IMR-90 (cell line): Measurements from ENCODE around the gene CENPH. TPM values are rescaled to one million over a fixed set of nuclear protein-coding genes. Genes with fewer than 3 reads are reported as not detected.

Experiments
- ATAC-seq: fragments of 200-7000 bp; cut with Tn5 transposase; 2 replicates; pipeline ENCODE4 v1.9.1; 2020; ENCODE audit warnings: low read depth, mild to moderate bottlenecking, moderate library complexity
- BruUV-seq: library from RNA; stranded (reverse); fragments of 400-500 nt; replicated peaks from 2 replicates; lab custom pipeline; 2021; lab: Mats Ljungman, UMichigan
- CTCF ChIA-PET: fragments of 300-600 bp; formaldehyde crosslinking; extraction: SDS; loops from one replicate; lab custom pipeline; 2021; ENCODE audit warnings: antibody characterized with exemption; lab: Yijun Ruan, JAX
- POLR2A ChIA-PET: fragments of 300-600 bp; sonication (Branson Sonifier 250); formaldehyde crosslinking; loops from one replicate; lab custom pipeline; 2022; ENCODE audit warnings: antibody characterized with exemption; ENCODE audit not compliant: unreplicated experiment; lab: Charles Lee
- DNase-seq: peaks from one replicate; pipeline ENCODE4 v3.0.0; 2013
- H2AFZ ChIP-seq: replicated peaks from 2 replicates; pipeline ENCODE3; 2013; ENCODE audit warnings: low read length, mild to moderate bottlenecking; ENCODE audit not compliant: poor library complexity
- H2AK5ac ChIP-seq: 2 replicates; pipeline ENCODE4 v1.6.1; 2013; ENCODE audit warnings: low read depth, low read length, inconsistent platforms
- H2AK9ac ChIP-seq: replicated peaks from 2 replicates; pipeline ENCODE3; 2013; ENCODE audit warnings: mild to moderate bottlenecking, low read depth, low read length, moderate library complexity; ENCODE audit not compliant: poor library complexity
- H2BK120ac ChIP-seq: 2 replicates; pipeline ENCODE4 v1.6.1; 2013; ENCODE audit warnings: low read depth, low read length, inconsistent platforms
- H2BK15ac ChIP-seq: 3 replicates; pipeline ENCODE4 v1.6.1; 2013; ENCODE audit warnings: low read depth, low read length, inconsistent platforms
- H2BK20ac ChIP-seq: 2 replicates; pipeline ENCODE4 v1.6.1; 2013; ENCODE audit warnings: low read depth, mild to moderate bottlenecking, inconsistent platforms, low read length, moderate library complexity
- H2BK5ac ChIP-seq: 2 replicates; pipeline ENCODE4 v1.6.1; 2013; ENCODE audit warnings: mild to moderate bottlenecking, low read depth, low read length, inconsistent platforms; ENCODE audit not compliant: poor library complexity, severe bottlenecking
- H3K14ac ChIP-seq: replicated peaks from 2 replicates; pipeline ENCODE4 v1.6.1; 2013; ENCODE audit warnings: low read depth, low read length, inconsistent platforms
- H3K18ac ChIP-seq: 2 replicates; pipeline ENCODE4 v1.6.1; 2013; ENCODE audit warnings: low read depth, low read length, control low read depth
- H3K23ac ChIP-seq: 2 replicates; pipeline ENCODE4 v1.6.1; 2013; ENCODE audit warnings: low read depth, low read length, inconsistent platforms
- H3K27ac ChIP-seq: 2 replicates; pipeline ENCODE4 v1.5.1; 2013; ENCODE audit warnings: mild to moderate bottlenecking, control low read depth, low read length; ENCODE audit not compliant: insufficient read depth
- H3K27me3 ChIP-seq: 2 replicates; pipeline ENCODE4 v1.6.1; 2013; ENCODE audit warnings: low read length; ENCODE audit not compliant: control insufficient read depth, insufficient read depth
- H3K36me3 ChIP-seq: 2 replicates; pipeline ENCODE4 v1.6.1; 2013; ENCODE audit warnings: low read length, mixed read lengths; ENCODE audit not compliant: control insufficient read depth, insufficient read depth
- H3K4ac ChIP-seq: 2 replicates; pipeline ENCODE4 v1.6.1; 2013; ENCODE audit warnings: low read depth, low read length, inconsistent platforms
- H3K4me1 ChIP-seq: 2 replicates; pipeline ENCODE4 v1.6.1; 2013; ENCODE audit warnings: low read length, mixed read lengths; ENCODE audit not compliant: control insufficient read depth, insufficient read depth
- H3K4me2 ChIP-seq: 2 replicates; pipeline ENCODE4 v1.6.1; 2013; ENCODE audit warnings: low read depth, mild to moderate bottlenecking, control low read depth, low read length, moderate library complexity
- H3K4me3 ChIP-seq: 2 replicates; pipeline ENCODE4 v1.5.1; 2013; ENCODE audit warnings: low read depth, mild to moderate bottlenecking, control low read depth, low read length, moderate library complexity; ENCODE audit not compliant: insufficient read depth
- H3K56ac ChIP-seq: 2 replicates; pipeline ENCODE4 v1.6.1; 2013; ENCODE audit warnings: low read length, inconsistent platforms; ENCODE audit not compliant: insufficient read depth; ENCODE audit errors: extremely low read depth
- H3K79me1 ChIP-seq, 2 experiments: 2 replicates each; pipeline ENCODE4 v1.6.1; 2013; ENCODE audit warnings: low read length in 2 of 2, inconsistent platforms in 1 of 2, low read depth in 1 of 2
- H3K9ac ChIP-seq: 2 replicates; pipeline ENCODE4 v1.6.1; 2013; ENCODE audit warnings: low read depth, low read length, control low read depth
- H3K9me1 ChIP-seq: 2 replicates; pipeline ENCODE4 v1.6.1; 2013; ENCODE audit warnings: low read length, inconsistent platforms; ENCODE audit not compliant: insufficient read depth
- H3K9me3 ChIP-seq: 2 replicates; pipeline ENCODE4 v1.6.1; 2013; ENCODE audit warnings: low read length; ENCODE audit not compliant: control insufficient read depth, insufficient read depth
- H4K20me1 ChIP-seq: 2 replicates; pipeline ENCODE4 v1.6.1; 2013; ENCODE audit warnings: low read length, inconsistent platforms; ENCODE audit not compliant: insufficient read depth
- H4K5ac ChIP-seq: 2 replicates; pipeline ENCODE4 v1.6.1; 2013; ENCODE audit warnings: mild to moderate bottlenecking, low read depth, low read length, control low read depth
- H4K8ac ChIP-seq, 2 experiments: 2 replicates each; pipeline ENCODE4 v1.6.1; 2013; ENCODE audit warnings: low read depth in 2 of 2, low read length in 2 of 2, control low read depth in 1 of 2, inconsistent platforms in 1 of 2
- H4K91ac ChIP-seq: 2 replicates; pipeline ENCODE4 v1.6.1; 2013; ENCODE audit warnings: low read depth, low read length, inconsistent platforms; ENCODE audit not compliant: insufficient read depth
- CHD1 ChIP-seq: IDR thresholded peaks from 2 replicates; pipeline ENCODE4 v1.6.1; 2012; ENCODE audit warnings: low read depth, low read length, improper control_type of control experiment
- ELK1 ChIP-seq: fragments of 150-350 bp; IDR thresholded peaks from 2 replicates; pipeline ENCODE4 v1.6.1; 2016; ENCODE audit warnings: low read depth, mild to moderate bottlenecking, low read length, moderate library complexity, borderline replicate concordance
- MXI1 ChIP-seq: IDR thresholded peaks from 2 replicates; pipeline ENCODE4 v1.6.1; 2012; ENCODE audit warnings: low read depth, mild to moderate bottlenecking, low read length, moderate library complexity, borderline replicate concordance
- NFE2L2 ChIP-seq: fragments of 150-350 bp; IDR thresholded peaks from 2 replicates; pipeline ENCODE4 v1.6.1; 2016; ENCODE audit warnings: low read depth, mild to moderate bottlenecking, low read length
- WGBS, 2 experiments: methylation state at CpG; one replicate each; pipeline versions ENCODE4 v1.1.5 to v1.1.7; 2013; ENCODE audit warnings: missing lambda C conversion rate in 2 of 2; ENCODE audit not compliant: insufficient read length in 1 of 2; ENCODE audit errors: extremely low coverage in 2 of 2; 5-methylcytosine and 5-hydroxymethylcytosine counted together
- dilution Hi-C: fragments of 300-500 bp; cut with HindIII; formaldehyde crosslinking; loops from one replicate; pipeline ENCODE4 v1.14.3; 2018; ENCODE audit warnings: low sequenced_read_pairs; ENCODE audit not compliant: unreplicated experiment
- in situ Hi-C: fragments of 300-500 bp; cut with MboI; formaldehyde crosslinking; loops from 3 replicates; pipeline ENCODE4 v1.14.3; 2019; ENCODE audit warnings: low sequenced_read_pairs, inconsistent platforms, mixed read lengths
- intact Hi-C: fragments of 100-400 bp; cut with micrococcal nuclease; formaldehyde crosslinking; loops from 2 replicates; pipeline ENCODE4 v1.10.0; 2022
- polyA plus RNA-seq, 3 experiments: library from polyadenylated mRNA; depleted of rRNA; stranded (reverse); fragments of >200 nt; gene quantifications; 2 replicates each; pipeline ENCODE4 v1.2.3, GENCODE V29; 2012; ENCODE audit warnings: low replicate concordance in 1 of 3
- total RNA-seq: library from RNA; depleted of rRNA; stranded (reverse); fragments of >200 nt; gene quantifications from 2 replicates; pipeline ENCODE4 v1.2.3, GENCODE V29; 2012

CENPH gene
- total and polyA plus RNA-seq, 2 of the 4 experiments (the other 2 are of a cell fraction): 3.8 to 7.8 TPM

GRCh38 chr5:69209602-69210001 lies 20.2 kb downstream of the CENPH start:
- Histone ChIP-seq H4K20me1 (no peaks in the 10 kb centered on the region), H4K8ac (no peak overlapping the region), H2BK20ac (no peak overlapping the region), H3K36me3 (no peaks in the 10 kb centered on the region), H3K18ac (no peak overlapping the region), H2AFZ (no peak overlapping the region), H2BK15ac (no peak overlapping the region), H2BK5ac (peak overlapping the region; percentile 66), H3K9ac (no peak overlapping the region), H3K4me1 (peaks cover 6% of the 10 kb centered on the region), H3K4ac (no peak overlapping the region), H3K27me3 (no peaks in the 10 kb centered on the region), H3K23ac (no peak overlapping the region), H3K56ac (no peak overlapping the region), H4K5ac (no peak overlapping the region; the same call in 1 of the 2 replicates), H3K4me2 (no peak overlapping the region), H2BK120ac (no peak overlapping the region), H2AK5ac (no peak overlapping the region), H3K79me1 (no peaks in the 10 kb centered on the region), H3K4me3 (no peak overlapping the region), H4K91ac (no peak overlapping the region), H3K14ac (no peak overlapping the region), H3K9me3 (no peaks in the 10 kb centered on the region), H2AK9ac (no peak overlapping the region), H3K27ac (peak overlapping the region; percentile 66; the same call in 1 of the 2 replicates), H3K9me1 (no peaks in the 10 kb centered on the region)
- WGBS, 2 experiments: no CpG with 5 or more reads among the region's 2 CpGs
- ATAC-seq (peak; percentile 58), DNase-seq (peak; percentile 42)
- dilution Hi-C loops (no loop called here), intact Hi-C loops (no loop called here), in situ Hi-C loops (no loop called here)
- BruUV-seq: no TSS peak
- ChIA-PET CTCF (interaction anchor here (0.6 kb wide), 2 partner anchors 15 to 89 kb away, joined by 3 to 4 read pairs; no protein-coding TSS in a partner anchor), POLR2A (no interaction called here)
- no peak for TF ChIP-seq ELK1
- no peak for TF ChIP-seq CHD1
- TF ChIP-seq NFE2L2: no peak
- no peak for TF ChIP-seq MXI1
